ENCODE measurements around the gene RNU1-3. TPM values are rescaled to one million over a fixed set of nuclear protein-coding genes. Genes with fewer than 3 reads are reported as not detected.
"Not testable (repeated sequence)": the region's sequence is repeated elsewhere in the genome, so short reads cannot be mapped to it uniquely, and the experiment has no call there.

The RNU1-3 gene
- total and polyA plus RNA-seq, 9 of the 15 experiments (the other 6 are each of a cell fraction or from before 2014, with no cell fraction given), result under 0.01 to 32,823 (median 2,538) TPM; not detected in 4

DNA sequence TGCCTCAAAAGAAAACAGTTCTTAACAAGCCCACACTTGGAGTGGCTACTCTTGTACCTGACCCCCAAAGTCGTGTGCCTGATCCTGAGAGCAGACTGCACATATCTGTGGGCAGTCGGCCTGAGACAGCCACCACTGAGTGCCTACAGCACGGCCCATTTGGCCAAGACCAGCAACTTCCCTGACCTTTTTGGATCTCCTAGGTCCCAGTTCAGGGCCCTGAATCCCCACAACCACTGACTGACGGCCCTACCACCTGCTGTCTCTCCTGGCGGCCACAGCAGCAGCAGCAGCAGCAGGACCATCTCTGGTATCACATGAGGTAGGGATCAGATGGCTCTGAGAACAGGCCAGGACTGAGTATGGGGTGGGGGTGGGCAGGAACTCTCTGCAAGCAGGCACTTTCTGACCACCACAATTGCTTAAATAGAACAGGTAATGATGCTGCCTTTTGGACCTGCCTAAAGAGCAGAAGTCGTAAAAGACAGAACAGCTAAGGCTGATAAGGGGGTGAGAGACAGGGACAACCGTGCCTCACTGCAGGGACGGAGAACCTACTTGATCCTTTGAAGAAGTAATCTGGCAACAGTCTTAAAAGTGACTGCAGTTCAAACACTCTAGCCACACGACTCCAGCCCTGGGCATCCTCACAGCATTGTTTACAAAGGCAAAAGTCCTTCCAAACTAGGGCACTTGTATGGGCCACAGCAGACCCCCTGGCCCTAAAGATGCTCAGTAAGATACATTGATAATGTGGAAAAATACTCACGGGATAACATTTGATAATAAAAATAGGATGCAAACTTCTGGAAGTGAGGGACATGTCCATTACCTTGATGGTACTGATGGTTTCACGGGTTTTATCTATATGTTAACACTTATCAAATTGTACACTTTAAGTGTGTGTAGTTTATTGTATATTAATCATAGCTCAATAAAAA, 27.4 kb downstream of the RNU1-3 start:
- WGBS (ENCODE audit: insufficient coverage, low coverage, missing lambda C conversion rate), result 46% methylated on average over 11 of the region's 11 CpGs
- Histone ChIP-seq H3K79me2 (ENCODE audit: control insufficient read depth, insufficient read depth, low read length) (peaks cover 88% of the 10 kb centered on the region), H4K20me1 (replicated peaks; ENCODE audit: control insufficient read depth, insufficient read depth, low read length) (peaks cover 19% of the 10 kb centered on the region; the same call in 1 of the 2 replicates), H3K4me1 (replicated peaks in 1 of 2; ENCODE audit: control insufficient read depth in 2 of 2, insufficient read depth in 2 of 2, low read length in 2 of 2) (peaks cover 19 to 30% of the 10 kb centered on the region in 2 experiments), H3K36me3 (ENCODE audit: control insufficient read depth, insufficient read depth, low read length) (peaks cover 56% of the 10 kb centered on the region), H3K9ac (ENCODE audit: insufficient read depth in 1 of 2, low read depth in 2 of 2, low read length in 2 of 2) (peak overlapping the region in 1 of 2 experiments; percentile 53; a peak in 2 of 4 replicates)
- H3K9me3 ChIP-seq (replicated peaks; ENCODE audit: control insufficient read depth, insufficient read depth, low read depth, low read length); FAIRE-seq; H2AFZ ChIP-seq (ENCODE audit: low read depth, low read length); intact Hi-C loops (cut with micrococcal nuclease); H3K9me1 ChIP-seq (ENCODE audit: control insufficient read depth, insufficient read depth, low read length); DNase-seq (ENCODE audit: extremely low read depth in 1 of 4, low spot score in 3 of 4); H3K4me3 ChIP-seq; CTCF ChIA-PET (ENCODE audit: low intra/inter-chr PET ratio); H3K27me3 ChIP-seq (ENCODE audit: control insufficient read depth in 2 of 2, insufficient read depth in 2 of 2, low read length in 2 of 2); H3K4me2 ChIP-seq (ENCODE audit: insufficient read depth, low read length); H3K27ac ChIP-seq (ENCODE audit: extremely low read depth, low read depth, low read length); TF ChIP-seq PBX2 (tag; conservative IDR thresholded peaks at IDR 0.05; ENCODE audit: low read depth); CEBPG (tag; conservative IDR thresholded peaks at IDR 0.05 in 1 of 2, IDR thresholded peaks at IDR 0.05 in 1 of 2): not testable (repeated sequence)
- in situ Hi-C loops (cut with MboI), result loop anchor here (5.0 kb wide), 2 partner anchors 72 to 108 kb away; no protein-coding TSS in a partner anchor
- ATAC-seq, result peak; percentile 3
- TSS peak; percentile 0 for BruUV-seq (replicated peaks)
- POLR2A ChIA-PET, result interaction anchor here (1.0 to 3.0 kb wide), 4 partner anchors 12 to 266 kb away, joined by 3 to 8 read pairs (median 6); partner anchors contain the start of gene NBPF1
- TF ChIP-seq PBX2 (CRISPR knock-in tag; IDR thresholded peaks at IDR 0.05; ENCODE audit: low read depth), result peak; percentile 14; the same call in 1 of the 2 replicates
- 0 out of 2 replicates have a peak, but pooled peaks have one; percentile 51 for TF ChIP-seq STAT6 (CRISPR knock-in tag; IDR thresholded peaks at IDR 0.05)
- TF ChIP-seq CEBPG (CRISPR knock-in tag; IDR thresholded peaks at IDR 0.05), result peak; percentile 40; the same call in 1 of the 2 replicates
- TF ChIP-seq USF1 (CRISPR knock-in tag; IDR thresholded peaks at IDR 0.05), result peak; percentile 41; the same call in 1 of the 2 replicates
- peak; percentile 44 for TF ChIP-seq RBBP5 (IDR thresholded peaks at IDR 0.05; ENCODE audit: borderline replicate concordance, insufficient read depth, low read length, poor library complexity, severe bottlenecking)
- 0 out of 2 replicates have a peak, but pooled peaks have one; percentile 11 for TF ChIP-seq SAFB (IDR thresholded peaks at IDR 0.05; ENCODE audit: borderline replicate concordance, low read depth, low read length)
- 0 out of 2 replicates have a peak, but pooled peaks have one; percentile 39 for TF ChIP-seq ZNF511 (CRISPR knock-in tag; IDR thresholded peaks at IDR 0.05)
- TF ChIP-seq RBFOX2 (IDR thresholded peaks at IDR 0.05; ENCODE audit: low read depth, low read length), result peak; percentile 24; the same call in 1 of the 2 replicates
